ENCODE data around the gene TCF25.

Gene TCF25

GRCh38 chr16:89936508-89936907 is 63.1 kb downstream of the TCF25 start:
- no peak for DNase-seq

- no peak for DNase-seq
These were observed 63.6 kb downstream of the TCF25 start for GRCh38 chr16:89936981-89937380.

GRCh38 chr16:89938175-89938885 is 64.9 kb downstream of the TCF25 start:
- no peak for DNase-seq

DNA sequence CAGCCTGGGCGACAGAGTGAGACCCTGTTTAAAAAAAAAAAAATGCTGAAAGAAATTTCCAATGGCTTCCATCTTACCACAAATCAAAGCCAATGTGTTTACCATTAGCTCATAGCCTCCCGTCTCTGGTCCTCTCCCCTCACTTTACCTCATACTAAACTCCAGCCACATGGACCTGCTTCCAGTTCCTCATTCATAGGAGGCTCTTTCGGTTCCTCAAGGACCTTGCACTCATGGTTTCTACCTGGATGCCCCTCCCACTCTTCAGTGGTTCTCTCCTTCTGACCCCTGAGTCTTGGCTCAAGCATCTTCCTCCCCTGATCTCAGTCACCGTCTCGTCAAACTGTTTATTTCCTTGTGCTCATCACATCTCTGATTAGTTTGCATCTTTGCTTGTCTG is 71.4 kb downstream of the TCF25 start:
- no peak for DNase-seq

GRCh38 chr16:89945654-89946053 is 72.3 kb downstream of the TCF25 start:
- DNase-seq, result no peak

DNA sequence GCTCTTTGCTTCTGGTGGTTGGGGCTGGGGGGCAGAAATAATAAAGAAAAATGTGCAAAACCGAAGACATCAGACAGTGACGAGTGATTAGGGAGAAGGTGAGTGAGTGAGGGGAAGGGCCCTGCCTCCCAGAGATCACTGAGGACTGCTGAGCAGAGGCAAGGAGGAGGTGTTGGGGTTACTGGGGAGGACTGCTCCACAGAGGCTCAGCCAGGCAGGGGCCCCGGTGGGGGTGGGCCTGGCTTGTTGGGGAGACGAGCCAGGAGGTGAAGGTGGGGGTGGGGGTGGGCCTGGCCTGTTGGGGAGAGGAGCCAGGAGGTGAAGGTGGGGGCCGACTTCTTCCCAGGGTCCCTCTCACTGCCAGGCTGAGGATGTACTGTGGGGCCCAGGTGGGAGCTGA is 73.1 kb downstream of the TCF25 start:
- DNase-seq, result no peak

GRCh38 chr16:89949121-89949742 is 75.8 kb downstream of the TCF25 start:
- no peak for DNase-seq

- DNase-seq, result peak in 6 of 58 donors; percentile 2 to 19 (median 14)
These were observed 76.4 kb downstream of the TCF25 start for GRCh38 chr16:89949756-89950155.

GRCh38 chr16:89951509-89951908 is 78.1 kb downstream of the TCF25 start:
- DNase-seq, result no peak

- no peak for DNase-seq
These were observed 78.7 kb downstream of the TCF25 start for GRCh38 chr16:89952049-89952448.

DNA sequence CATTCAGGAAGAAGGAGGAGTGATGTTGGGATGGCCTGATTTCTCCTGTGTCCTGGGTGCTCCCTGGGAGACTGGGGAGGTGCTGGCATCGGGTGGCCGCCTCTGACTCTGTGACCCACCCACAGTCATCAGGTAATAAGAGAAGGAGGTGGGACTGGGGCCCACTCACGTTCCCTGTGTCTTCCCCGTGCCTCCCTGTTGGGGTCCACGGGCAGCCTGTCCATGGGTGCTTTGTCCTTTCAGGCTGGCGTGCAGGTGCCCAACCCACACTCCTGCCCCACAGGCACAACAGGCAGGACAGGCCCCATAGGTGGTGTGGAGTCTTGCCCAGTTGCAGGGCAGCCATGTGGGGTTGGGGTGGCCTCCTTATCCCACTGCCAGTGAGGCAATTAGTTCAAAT is 79.2 kb downstream of the TCF25 start:
- DNase-seq, result no peak

GRCh38 chr16:89953671-89954406 is 80.4 kb downstream of the TCF25 start:
- DNase-seq, result no peak

DNA sequence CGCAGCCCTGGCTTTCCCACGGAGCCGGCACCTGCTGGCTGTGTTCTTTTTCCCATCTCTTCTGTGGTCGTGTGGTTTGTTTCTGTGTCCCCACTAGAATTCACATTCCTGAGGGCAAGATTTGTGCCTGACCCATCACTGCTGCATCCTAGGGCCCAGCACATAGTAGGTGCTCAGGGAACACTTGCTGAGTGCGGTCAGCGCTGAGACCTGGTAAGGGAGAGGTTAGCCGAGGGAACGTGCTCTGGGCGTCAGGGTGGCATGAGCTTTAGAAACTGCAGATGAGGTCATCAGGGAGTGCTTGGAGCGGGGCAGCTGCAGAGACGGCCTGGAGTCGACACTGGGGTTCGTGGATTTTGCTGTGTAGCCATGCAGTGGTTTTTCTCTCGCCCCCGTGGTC is 81.1 kb downstream of the TCF25 start:
- DNase-seq, result no peak

GRCh38 chr16:89955001-89955685 is 81.8 kb downstream of the TCF25 start:
- DNase-seq, result no peak

GRCh38 chr16:89956505-89957215 is 83.3 kb downstream of the TCF25 start:
- DNase-seq, result no peak

GRCh38 chr16:89957216-89957785 is 83.9 kb downstream of the TCF25 start:
- no peak for DNase-seq

DNA sequence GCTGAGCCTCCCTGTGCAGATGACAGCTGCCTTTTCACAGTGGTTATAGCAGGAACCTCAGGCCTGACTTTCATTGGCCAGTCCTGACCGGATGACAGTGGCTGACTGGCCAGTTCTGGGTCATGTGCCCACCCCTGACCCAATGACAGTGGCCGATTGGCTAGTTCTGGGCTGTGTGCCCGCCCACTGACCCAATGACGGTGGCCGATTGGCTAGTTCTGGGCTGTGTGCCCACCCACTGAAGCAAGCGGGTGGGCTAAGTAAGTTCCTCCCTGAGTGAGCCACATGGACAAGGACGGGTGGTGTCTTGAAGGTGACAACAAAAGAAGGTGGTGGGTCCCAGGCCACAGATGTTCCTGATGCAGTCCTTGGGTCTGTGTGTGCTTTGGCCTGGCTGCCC is 84.7 kb downstream of the TCF25 start:
- peak in 20 of 58 donors; percentile 6 to 52 (median 21) for DNase-seq

DNA sequence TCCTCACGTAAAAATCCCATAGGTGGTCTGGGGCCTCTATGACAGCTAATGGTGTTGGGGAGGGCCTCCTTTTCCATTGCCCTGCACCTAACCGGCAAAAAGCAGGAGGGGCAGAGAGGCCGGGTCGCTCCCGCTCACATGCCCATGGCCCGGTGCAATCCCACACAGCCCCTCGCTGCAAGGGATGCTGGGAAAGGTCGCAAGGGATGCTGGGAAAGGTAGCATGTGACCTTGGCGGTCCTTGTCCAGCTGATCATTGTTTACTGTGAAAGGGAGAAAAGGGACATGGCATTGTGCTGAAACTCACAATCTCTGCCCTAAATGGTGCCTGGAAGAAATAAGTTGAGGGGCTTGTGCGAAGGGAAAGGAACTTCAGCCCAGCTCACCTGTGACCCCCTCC is 85.2 kb downstream of the TCF25 start:
- no peak for DNase-seq

DNA sequence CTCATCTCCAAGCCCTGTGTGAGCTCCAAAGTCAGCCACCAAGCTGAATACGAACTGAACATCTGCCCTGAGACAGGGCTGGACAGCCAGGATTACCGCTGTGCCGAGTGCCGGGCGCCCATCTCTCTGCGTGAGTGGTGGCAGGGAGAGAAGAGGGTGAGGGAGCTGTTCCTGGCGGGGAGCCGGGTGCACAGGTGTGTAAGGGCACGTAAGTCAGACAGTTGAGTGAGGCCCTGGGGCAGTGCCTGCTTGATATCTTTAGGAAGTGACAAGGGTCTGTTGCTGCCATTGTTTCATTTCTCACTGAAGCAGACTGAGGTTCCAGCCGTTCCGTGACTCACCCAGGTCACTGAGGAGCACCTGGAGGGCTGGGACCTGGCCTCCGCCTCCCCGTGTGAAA is 87.6 kb downstream of the TCF25 start:
- no peak for DNase-seq

Data from anterior cingulate cortex (tissue), 58 donors.